H1 (cell line): Measurements from ENCODE around the gene RCL1. TPM values are rescaled to one million over a fixed set of nuclear protein-coding genes. Genes with fewer than 3 reads are reported as not detected.

ENCODE experiments used
- CTCF ChIA-PET: fragments of 300-600 bp; sonication (Branson Sonifier 250); formaldehyde crosslinking; loops from one replicate; lab custom pipeline; 2021; ENCODE audit not compliant: partially characterized antibody; lab: Charles Lee
- POLR2A ChIA-PET: fragments of 300-600 bp; sonication (Branson Sonifier 250); formaldehyde crosslinking; loops from one replicate; lab custom pipeline; 2021; ENCODE audit warnings: inconsistent platforms; ENCODE audit not compliant: partially characterized antibody; lab: Charles Lee
- DNase-seq, 2 experiments: peaks; one replicate each; pipeline versions ENCODE4 v3.0.0 to v3.0.0-alpha.2; 2010 to 2022; ENCODE audit warnings: low spot score in 2 of 2, low read depth in 1 of 2, mixed read lengths in 1 of 2
- FAIRE-seq: peaks from 2 replicates; lab custom pipeline; 2011; peaks lifted over from hg19 to GRCh38; lab: Jason Lieb, UNC
- H2AFZ ChIP-seq: 2 replicates; pipeline ENCODE4 v1.8.1; 2012; ENCODE audit warnings: low read length, inconsistent platforms
- H2AK5ac ChIP-seq: 2 replicates; pipeline ENCODE4 v1.6.1; 2013; ENCODE audit warnings: low read depth, low read length
- H2BK120ac ChIP-seq: replicated peaks from 2 replicates; pipeline ENCODE3; 2013; ENCODE audit warnings: low read depth, low read length, inconsistent platforms
- H2BK12ac ChIP-seq: 2 replicates; pipeline ENCODE4 v1.6.1; 2013; ENCODE audit warnings: low read depth, low read length
- H2BK15ac ChIP-seq: 2 replicates; pipeline ENCODE4 v1.6.1; 2013; ENCODE audit warnings: low read length
- H2BK20ac ChIP-seq: 2 replicates; pipeline ENCODE4 v1.6.1; 2013; ENCODE audit warnings: low read length
- H2BK5ac ChIP-seq: 2 replicates; pipeline ENCODE4 v1.6.1; 2013; ENCODE audit warnings: low read depth, low read length
- H3K14ac ChIP-seq: 2 replicates; pipeline ENCODE4 v1.6.1; 2013; ENCODE audit warnings: inconsistent platforms; ENCODE audit not compliant: insufficient read length
- H3K18ac ChIP-seq: 2 replicates; pipeline ENCODE4 v1.6.1; 2013; ENCODE audit warnings: low read length; ENCODE audit errors: extremely low read depth
- H3K23ac ChIP-seq: 2 replicates; pipeline ENCODE4 v1.6.1; 2013; ENCODE audit warnings: inconsistent platforms; ENCODE audit not compliant: insufficient read length
- H3K23me2 ChIP-seq: 2 replicates; pipeline ENCODE4 v1.6.1; 2013; ENCODE audit warnings: low read depth, low read length
- H3K27ac ChIP-seq: 2 replicates; pipeline ENCODE4 v1.6.1; 2011; ENCODE audit warnings: low read depth, low read length, inconsistent platforms
- H3K27me3 ChIP-seq, 4 experiments: replicated peaks in 1 of 4; 1 replicate in 1 of 4; 2 replicates in 3 of 4; pipeline versions ENCODE4 v1.6.1 to v1.8.1; 2011 to 2013; ENCODE audit warnings: low read length in 3 of 4, mild to moderate bottlenecking in 3 of 4, inconsistent platforms in 2 of 4, mixed read lengths in 2 of 4, moderate library complexity in 1 of 4; ENCODE audit not compliant: control insufficient read depth in 3 of 4, insufficient read depth in 3 of 4; ENCODE audit errors: extremely low read depth in 1 of 4
- H3K36me3 ChIP-seq, 4 experiments: 2 replicates each; pipeline versions ENCODE4 v1.6.1 to v1.8.1; 2011 to 2013; ENCODE audit warnings: mild to moderate bottlenecking in 4 of 4, low read length in 3 of 4, moderate library complexity in 2 of 4, control low read depth in 1 of 4, inconsistent platforms in 1 of 4; ENCODE audit not compliant: insufficient read depth in 4 of 4, control insufficient read depth in 2 of 4
- H3K4ac ChIP-seq: replicated peaks from 2 replicates; pipeline ENCODE3; 2013; ENCODE audit warnings: low read length, low read depth, mixed read lengths, inconsistent platforms; ENCODE audit not compliant: insufficient read length
- H3K4me1 ChIP-seq, 4 experiments: replicated peaks in 1 of 4; 1 replicate in 1 of 4; 2 replicates in 3 of 4; pipeline versions ENCODE4 v1.6.1 to v1.8.1; 2011 to 2013; ENCODE audit warnings: low read length in 3 of 4, inconsistent platforms in 2 of 4, mixed read lengths in 1 of 4; ENCODE audit not compliant: insufficient read depth in 4 of 4, control insufficient read depth in 3 of 4
- H3K4me2 ChIP-seq, 2 experiments: 2 replicates each; pipeline versions ENCODE4 v1.6.1 to v1.8.1; 2011 to 2013; ENCODE audit warnings: low read depth in 2 of 2, low read length in 2 of 2, control low read depth in 1 of 2, inconsistent platforms in 1 of 2, mild to moderate bottlenecking in 1 of 2; ENCODE audit not compliant: insufficient read depth in 1 of 2
- H3K4me3 ChIP-seq, 4 experiments: fragments of 200-600, 300-600 bp in 1 of 4; sonication (generic), shearing (Covaris generic), sonication (Bioruptor Twin) in 1 of 4; 2 replicates each; pipeline versions ENCODE4 v1.5.1 to v1.8.1; 2011 to 2016; ENCODE audit warnings: low read length in 4 of 4, low read depth in 3 of 4, control low read depth in 2 of 4, inconsistent platforms in 2 of 4, mild to moderate bottlenecking in 2 of 4, mixed read lengths in 1 of 4, moderate library complexity in 1 of 4; ENCODE audit not compliant: insufficient read depth in 2 of 4; ENCODE audit errors: extremely low read depth in 1 of 4
- H3K56ac ChIP-seq: replicated peaks from 2 replicates; pipeline ENCODE3; 2013; ENCODE audit warnings: low read depth, mild to moderate bottlenecking, mixed read lengths, low read length, inconsistent platforms; ENCODE audit not compliant: insufficient read length
- H3K79me1 ChIP-seq: 2 replicates; pipeline ENCODE4 v1.6.1; 2013; ENCODE audit warnings: low read depth, low read length, control low read depth
- H3K79me2 ChIP-seq, 2 experiments: 2 replicates each; pipeline versions ENCODE4 v1.6.1 to v1.8.1; 2012 to 2013; ENCODE audit warnings: low read length in 2 of 2, mild to moderate bottlenecking in 2 of 2, inconsistent platforms in 1 of 2; ENCODE audit not compliant: insufficient read depth in 2 of 2, control insufficient read depth in 1 of 2
- H3K9ac ChIP-seq, 4 experiments: replicated peaks in 1 of 4; 1 replicate in 1 of 4; 2 replicates in 3 of 4; pipeline versions ENCODE4 v1.6.1 to v1.8.1; 2011 to 2013; ENCODE audit warnings: low read depth in 3 of 4, low read length in 3 of 4, control low read depth in 2 of 4, mild to moderate bottlenecking in 2 of 4, moderate library complexity in 2 of 4, inconsistent platforms in 1 of 4; ENCODE audit errors: extremely low read depth in 1 of 4
- H3K9me3 ChIP-seq, 2 experiments: 2 replicates each; pipeline versions ENCODE4 v1.6.1 to v1.8.1; 2012 to 2013; ENCODE audit warnings: mild to moderate bottlenecking in 2 of 2, moderate library complexity in 2 of 2, control low read depth in 1 of 2, inconsistent platforms in 1 of 2, low read depth in 1 of 2, low read length in 1 of 2, mixed read lengths in 1 of 2; ENCODE audit not compliant: insufficient read depth in 2 of 2
- H4K20me1 ChIP-seq, 2 experiments: replicated peaks in 1 of 2; 2 replicates each; pipeline versions ENCODE3 to v1.8.1; 2011 to 2013; ENCODE audit warnings: inconsistent platforms in 2 of 2, low read length in 2 of 2, mild to moderate bottlenecking in 1 of 2; ENCODE audit not compliant: insufficient read depth in 2 of 2, control insufficient read depth in 1 of 2
- H4K5ac ChIP-seq: 2 replicates; pipeline ENCODE4 v1.6.1; 2013; ENCODE audit warnings: low read length, low read depth, mixed read lengths, inconsistent platforms; ENCODE audit not compliant: insufficient read length
- H4K8ac ChIP-seq: 2 replicates; pipeline ENCODE4 v1.8.0; 2013; ENCODE audit warnings: mild to moderate bottlenecking, moderate library complexity, low read length, inconsistent platforms; ENCODE audit not compliant: insufficient read depth; ENCODE audit errors: extremely low read depth
- H4K91ac ChIP-seq: replicated peaks from 2 replicates; pipeline ENCODE3; 2013; ENCODE audit warnings: low read length, mixed read lengths, inconsistent platforms; ENCODE audit not compliant: insufficient read length
- EP300 ChIP-seq, 2 experiments: IDR thresholded peaks; 1 replicate in 1 of 2; 2 replicates in 1 of 2; pipeline ENCODE4 v1.6.1; 2011 to 2012; ENCODE audit warnings: low read depth in 2 of 2, low read length in 2 of 2, mild to moderate bottlenecking in 2 of 2, borderline replicate concordance in 1 of 2, inconsistent platforms in 1 of 2, moderate library complexity in 1 of 2
- KDM5A ChIP-seq: fragments of 200-600 bp; IDR thresholded peaks from 2 replicates; pipeline ENCODE4 v1.7.1; 2012; ENCODE audit warnings: mild to moderate bottlenecking, low read length, inconsistent platforms, mixed read lengths
- MAX ChIP-seq: IDR thresholded peaks from 2 replicates; pipeline ENCODE4 v1.6.1; 2012; ENCODE audit warnings: inconsistent platforms
- WGBS, 2 experiments: shearing (Covaris generic) in 1 of 2; methylation state at CpG; one replicate each; pipeline versions ENCODE4 v1.1.6 to v1.1.7; 2013 to 2015; ENCODE audit warnings: low lambda C conversion rate in 2 of 2, mixed read lengths in 2 of 2, inconsistent platforms in 1 of 2, low coverage in 1 of 2, missing lambda C conversion rate in 1 of 2; ENCODE audit not compliant: insufficient replicate concordance in 2 of 2, insufficient coverage in 1 of 2, insufficient read length in 1 of 2; ENCODE audit errors: extremely low coverage in 1 of 2, missing lambda C conversion rate in 1 of 2; 5-methylcytosine and 5-hydroxymethylcytosine counted together
- polyA plus RNA-seq, 7 experiments: library from polyadenylated mRNA; depleted of rRNA in 3 of 7; stranded (reverse) in 5 of 7; unstranded in 2 of 7; fragments of >200 nt in 5 of 7; fragments of 200-250 nt in 2 of 7; gene quantifications; 1 replicate in 5 of 7; 2 replicates in 1 of 7; 4 replicates in 1 of 7; pipeline versions ENCODE4 v1.2.1 to v1.2.3, GENCODE V29; 2011 to 2013; ENCODE audit warnings: missing spikeins in 2 of 7, mixed read lengths in 2 of 7
- total RNA-seq: library from RNA; stranded (reverse); fragmentation: NEBNext Ultra II Directional; extraction: Animal tissue kit (Norgen Biotek cat#: 25700); gene quantifications from 2 replicates; pipeline ENCODE4 v1.2.1, GENCODE V29; 2021

RCL1 gene
- total and polyA plus RNA-seq, 2 of the 8 experiments (the other 6 are each of a cell fraction or from before 2014, with no cell fraction given): 21.0 to 29.5 TPM

- H4K8ac ChIP-seq: no peak overlapping the region
- no peak overlapping the region for H3K56ac ChIP-seq
- WGBS, 2 experiments: 84% methylated on average over 3 of the region's 3 CpGs; no CpG with 5 or more reads in 1 of the 2 experiments
- H3K27me3 ChIP-seq: no peaks in the 10 kb centered on the region
- H4K5ac ChIP-seq: no peak overlapping the region
- CTCF ChIA-PET: interaction anchor here (1.0 to 1.3 kb wide), 3 partner anchors 9 to 182 kb away, joined by 3 read pairs; no protein-coding TSS in a partner anchor
- no peak overlapping the region for H2BK12ac ChIP-seq
- no peak overlapping the region for H3K18ac ChIP-seq
- no peak overlapping the region for H2BK120ac ChIP-seq
- POLR2A ChIA-PET: interaction anchor here (1.8 to 2.9 kb wide), 2 partner anchors 9 to 13 kb away, joined by 4 to 17 read pairs; partner anchors contain the start of gene RCL1
- no peaks in the 10 kb centered on the region for H3K9me3 ChIP-seq
- H2AK5ac ChIP-seq: no peak overlapping the region
- H3K23ac ChIP-seq: no peak overlapping the region
- H4K91ac ChIP-seq: no peak overlapping the region
- no peak overlapping the region for H2BK20ac ChIP-seq
- H3K4me1 ChIP-seq: peaks cover 0 to 8% (median 0%) of the 10 kb centered on the region in 4 experiments; a peak in 3 of 7 replicates
- no peak overlapping the region for H2AFZ ChIP-seq
- no peak overlapping the region for H3K4ac ChIP-seq
- H3K4me3 ChIP-seq: no peak overlapping the region
- no peak overlapping the region for H3K14ac ChIP-seq
- no peaks in the 10 kb centered on the region for H3K36me3 ChIP-seq
- H3K27ac ChIP-seq: no peak overlapping the region
- no peaks in the 10 kb centered on the region; the same call in 1 of the 2 replicates for H3K23me2 ChIP-seq
- no peak for DNase-seq
- H2BK5ac ChIP-seq: no peak overlapping the region
- peaks cover 14 to 98% of the 10 kb centered on the region in 2 experiments for H3K79me2 ChIP-seq
- H3K79me1 ChIP-seq: peaks cover 7% of the 10 kb centered on the region
- no peak overlapping the region; a peak in 1 of 4 replicates for H3K4me2 ChIP-seq
- TF ChIP-seq MAX (0 out of 2 replicates have a peak, but pooled peaks have one; percentile 12), KDM5A (no peak), EP300 (IDR thresholded peaks at IDR 0.05; ENCODE audit: borderline replicate concordance in 1 of 2, low read depth in 2 of 2, low read length in 2 of 2) (no peak)
- TF ChIP-seq, all 59 proteins: peak for 1
- no peak for FAIRE-seq
- H2BK15ac ChIP-seq: no peak overlapping the region
- H4K20me1 ChIP-seq: peaks cover 3 to 9% of the 10 kb centered on the region in 2 experiments
- H3K9ac ChIP-seq: no peak overlapping the region
Measured at GRCh38 chr9:4805191-4805918, 12.6 kb downstream of the RCL1 start.
